PC-3 (cell line): Measurements from ENCODE around the gene AMIGO3. TPM values are rescaled to one million over a fixed set of nuclear protein-coding genes. Genes with fewer than 3 reads are reported as not detected.
A peak's percentile ranks its signal among the peaks of the same experiment; 100 is the strongest.
"Not testable (repeated sequence)": the region's sequence is repeated elsewhere in the genome, so short reads cannot be mapped to it uniquely, and the experiment has no call there.

Experiments used
- ATAC-seq: fragments of 200-7000 bp; cut with Tn5 transposase; 2 replicates; pipeline ENCODE4 v1.9.1; 2020; ENCODE audit warnings: mild to moderate bottlenecking, moderate library complexity
- BruUV-seq: library from RNA; stranded (reverse); fragments of 400-500 nt; replicated peaks from 2 replicates; lab custom pipeline; 2021; lab: Mats Ljungman, UMichigan
- CTCF ChIA-PET: fragments of 300-600 bp; sonication (Branson Sonifier 250); formaldehyde crosslinking; loops from one replicate; lab custom pipeline; 2022; ENCODE audit warnings: antibody characterized with exemption; lab: Charles Lee
- POLR2A ChIA-PET: fragments of 300-600 bp; sonication (Branson Sonifier 250); formaldehyde crosslinking; loops from one replicate; lab custom pipeline; 2022; ENCODE audit warnings: antibody characterized with exemption; ENCODE audit not compliant: unreplicated experiment; lab: Charles Lee
- DNase-seq: peaks from one replicate; pipeline ENCODE4 v3.0.0-alpha.2; 2015
- H2AFZ ChIP-seq: fragments of 300-600 bp; sonication (generic); 2 replicates; pipeline ENCODE4 v1.6.0; 2016; ENCODE audit warnings: antibody characterized with exemption, low read length
- H3F3A ChIP-seq: fragments of 300-600 bp; sonication (generic); one replicate; pipeline ENCODE4 v1.6.0; 2017; ENCODE audit warnings: antibody characterized with exemption, low read length, control low read depth, mild to moderate bottlenecking; ENCODE audit not compliant: unreplicated experiment
- H3K27ac ChIP-seq: fragments of 300-600 bp; sonication (generic); 2 replicates; pipeline ENCODE4 v1.5.1; 2016; ENCODE audit warnings: mild to moderate bottlenecking, low read length
- H3K27me3 ChIP-seq: fragments of 300-600 bp; sonication (generic); 2 replicates; pipeline ENCODE4 v1.6.1; 2016; ENCODE audit warnings: low read length, mixed read lengths
- H3K36me3 ChIP-seq: fragments of 300-600 bp; sonication (generic); 2 replicates; pipeline ENCODE4 v1.6.1; 2016; ENCODE audit warnings: low read depth, mixed run types, low read length, mixed read lengths
- H3K4me1 ChIP-seq: fragments of 300-600 bp; sonication (generic); 2 replicates; pipeline ENCODE4 v1.5.1; 2016; ENCODE audit warnings: low read length; ENCODE audit not compliant: insufficient read depth
- H3K4me2 ChIP-seq: fragments of 300-600 bp; sonication (generic); 2 replicates; pipeline ENCODE4 v1.6.0; 2016; ENCODE audit warnings: low read length
- H3K4me3 ChIP-seq: fragments of 300-600 bp; sonication (generic); 2 replicates; pipeline ENCODE4 v1.5.1; 2016; ENCODE audit warnings: mild to moderate bottlenecking, low read length, mixed read lengths
- H3K79me2 ChIP-seq: fragments of 300-600 bp; sonication (generic); 2 replicates; pipeline ENCODE4 v1.6.1; 2017; ENCODE audit warnings: low read length, mixed read lengths
- H3K9ac ChIP-seq: fragments of 300-600 bp; sonication (generic); 2 replicates; pipeline ENCODE4 v1.6.0; 2016; ENCODE audit warnings: mild to moderate bottlenecking, low read length
- H3K9me2 ChIP-seq: fragments of 300-600 bp; sonication (generic); replicated peaks from 2 replicates; pipeline ENCODE4 v1.6.1; 2016; ENCODE audit warnings: mixed run types, low read length, mixed read lengths
- H3K9me3 ChIP-seq: fragments of 300-600 bp; sonication (generic); 2 replicates; pipeline ENCODE4 v1.6.1; 2016; ENCODE audit warnings: low read length, mixed read lengths
- H4K20me1 ChIP-seq: fragments of 300-600 bp; sonication (generic); 2 replicates; pipeline ENCODE4 v1.6.1; 2016; ENCODE audit warnings: low read length, mixed read lengths
- EZH2 ChIP-seq: fragments of 300-600 bp; sonication (generic); IDR thresholded peaks from one replicate; pipeline ENCODE4 v1.6.1; 2017; ENCODE audit warnings: antibody characterized with exemption, mild to moderate bottlenecking, low read length; ENCODE audit not compliant: unreplicated experiment
- EZH2phosphoT487 ChIP-seq: fragments of 300-600 bp; sonication (generic); IDR thresholded peaks from 2 replicates; pipeline ENCODE4 v1.6.1; 2018; ENCODE audit warnings: mild to moderate bottlenecking, antibody characterized with exemption, low read length, borderline replicate concordance
- intact Hi-C: fragments of 100-400 bp; cut with micrococcal nuclease; formaldehyde crosslinking; loops from 2 replicates; pipeline ENCODE4 v1.9.0; 2023
- total RNA-seq: library from RNA; depleted of rRNA; stranded (reverse); fragments of >200 nt; gene quantifications from 2 replicates; pipeline ENCODE4 v1.2.3, GENCODE V29; 2014
- TF ChIP-seq, protein P1 (sequence below): fragments of 300-600 bp; sonication (generic); conservative IDR thresholded peaks from 2 replicates; pipeline ENCODE4 v1.5.1; 2017; ENCODE audit warnings: antibody characterized with exemption, low read depth, mild to moderate bottlenecking, low read length

AMIGO3 gene
- total RNA-seq, 1 experiment from 2014 or later = 1.8 TPM

DNA sequence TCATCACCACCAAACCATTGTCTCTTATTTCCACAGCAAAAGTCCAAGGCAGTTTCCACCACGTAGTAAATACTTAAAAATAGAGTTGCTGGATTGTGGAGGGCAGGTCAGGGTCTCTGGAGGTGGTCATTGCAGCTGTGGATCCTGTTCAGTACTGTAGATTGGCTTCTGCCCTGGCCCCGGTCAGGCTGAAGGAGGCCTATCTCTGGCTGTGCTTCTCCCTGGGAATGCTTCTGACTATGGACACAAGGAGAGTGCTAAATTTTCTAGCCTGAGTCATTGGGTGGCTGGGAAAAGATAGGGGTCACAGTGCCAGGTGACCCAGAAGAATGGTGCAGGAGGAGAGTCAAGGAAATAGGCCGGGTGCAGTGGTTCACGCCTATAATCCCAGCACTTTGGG, 30.6 kb upstream of the AMIGO3 start:
- Histone ChIP-seq H3K27ac (no peak overlapping the region), H3K4me3 (no peak overlapping the region), H3F3A (no peaks in the 10 kb centered on the region), H3K79me2 (peaks cover 36% of the 10 kb centered on the region), H3K4me2 (no peak overlapping the region), H3K9ac (no peak overlapping the region), H3K27me3 (no peaks in the 10 kb centered on the region), H3K9me3 (no peaks in the 10 kb centered on the region), H4K20me1 (peaks cover 7% of the 10 kb centered on the region), H3K36me3 (peaks cover 6% of the 10 kb centered on the region; the same call in 1 of the 2 replicates), H3K9me2 (no peaks in the 10 kb centered on the region), H3K4me1 (peaks cover 4% of the 10 kb centered on the region), H2AFZ (no peak overlapping the region)
- BruUV-seq = no TSS peak
- DNase-seq = no peak
- intact Hi-C loops = no loop called here
- ChIA-PET CTCF (no interaction called here), POLR2A (no interaction called here)
- TF ChIP-seq EZH2phosphoT487 (no peak), EZH2 (no peak)
- TF ChIP-seq, protein P1, sequence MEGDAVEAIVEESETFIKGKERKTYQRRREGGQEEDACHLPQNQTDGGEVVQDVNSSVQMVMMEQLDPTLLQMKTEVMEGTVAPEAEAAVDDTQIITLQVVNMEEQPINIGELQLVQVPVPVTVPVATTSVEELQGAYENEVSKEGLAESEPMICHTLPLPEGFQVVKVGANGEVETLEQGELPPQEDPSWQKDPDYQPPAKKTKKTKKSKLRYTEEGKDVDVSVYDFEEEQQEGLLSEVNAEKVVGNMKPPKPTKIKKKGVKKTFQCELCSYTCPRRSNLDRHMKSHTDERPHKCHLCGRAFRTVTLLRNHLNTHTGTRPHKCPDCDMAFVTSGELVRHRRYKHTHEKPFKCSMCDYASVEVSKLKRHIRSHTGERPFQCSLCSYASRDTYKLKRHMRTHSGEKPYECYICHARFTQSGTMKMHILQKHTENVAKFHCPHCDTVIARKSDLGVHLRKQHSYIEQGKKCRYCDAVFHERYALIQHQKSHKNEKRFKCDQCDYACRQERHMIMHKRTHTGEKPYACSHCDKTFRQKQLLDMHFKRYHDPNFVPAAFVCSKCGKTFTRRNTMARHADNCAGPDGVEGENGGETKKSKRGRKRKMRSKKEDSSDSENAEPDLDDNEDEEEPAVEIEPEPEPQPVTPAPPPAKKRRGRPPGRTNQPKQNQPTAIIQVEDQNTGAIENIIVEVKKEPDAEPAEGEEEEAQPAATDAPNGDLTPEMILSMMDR = no peak
- ATAC-seq = no peak

DNA sequence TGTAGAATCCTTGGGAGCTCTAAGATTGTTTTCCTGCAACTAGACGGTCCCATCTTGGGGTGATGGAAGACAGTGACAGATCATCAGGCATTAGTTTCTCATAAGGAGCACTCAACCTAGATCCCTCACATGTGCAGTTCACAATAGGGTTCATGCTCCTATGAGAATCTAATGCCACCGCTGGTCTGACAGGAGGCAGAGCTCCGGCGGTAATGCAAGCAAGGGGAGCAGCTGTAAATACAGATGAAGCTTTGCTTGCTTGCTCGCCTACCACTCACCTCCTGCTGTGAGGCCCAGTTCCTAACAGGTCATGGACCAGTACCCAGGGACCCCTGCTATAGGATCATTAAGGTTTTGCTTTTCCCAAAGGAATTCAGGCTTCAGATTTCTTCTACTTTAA, 29.4 kb upstream of the AMIGO3 start:
- H3K4me3 ChIP-seq, H2AFZ ChIP-seq, H3K27ac ChIP-seq, H3K9ac ChIP-seq, BruUV-seq, CTCF ChIA-PET, H3K27me3 ChIP-seq, H3K4me2 ChIP-seq, H3K9me2 ChIP-seq, POLR2A ChIA-PET, DNase-seq, H3K4me1 ChIP-seq, ATAC-seq, H3K9me3 ChIP-seq, H3F3A ChIP-seq, H3K36me3 ChIP-seq, intact Hi-C loops: not testable (repeated sequence)
- H4K20me1 ChIP-seq = peaks cover 15% of the 10 kb centered on the region
- peaks cover 32% of the 10 kb centered on the region for H3K79me2 ChIP-seq

DNA sequence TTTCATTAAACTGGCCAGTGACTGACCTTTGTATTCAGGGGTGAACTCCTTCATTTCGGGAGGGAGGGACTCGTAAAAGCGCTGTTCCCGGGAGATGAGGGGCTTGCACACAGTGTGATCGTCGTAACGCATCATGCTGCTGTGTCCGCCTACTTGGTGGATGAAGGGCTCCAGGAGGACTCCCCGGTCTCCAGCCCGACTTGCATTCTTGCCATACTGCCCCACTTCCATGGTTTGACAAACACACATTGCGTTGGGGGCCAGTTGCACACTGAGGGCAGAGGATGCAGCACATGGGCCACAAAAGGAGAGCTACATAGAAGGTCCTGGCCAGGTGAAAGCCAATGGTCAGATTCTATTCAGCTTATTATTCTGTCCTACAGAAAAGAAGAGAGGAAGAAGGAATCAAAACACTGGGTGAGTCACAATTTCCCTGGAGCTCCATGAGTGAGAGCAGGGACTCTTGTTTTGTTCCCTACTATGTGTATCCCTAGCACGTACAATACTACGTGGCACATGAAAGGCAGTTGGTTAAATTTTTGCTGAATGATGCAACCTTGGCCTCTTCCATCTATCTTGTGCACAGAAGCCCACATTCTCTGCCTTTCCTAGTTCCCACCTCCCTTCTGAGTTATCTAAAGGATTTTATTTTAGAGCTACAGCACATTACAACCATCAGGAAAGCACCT, 28.5 kb upstream of the AMIGO3 start:
- Histone ChIP-seq H3K27ac (no peak overlapping the region), H3K9me3 (no peaks in the 10 kb centered on the region), H3K4me1 (peaks cover 4% of the 10 kb centered on the region), H3K79me2 (peaks cover 23% of the 10 kb centered on the region), H3F3A (no peaks in the 10 kb centered on the region), H3K4me2 (no peak overlapping the region), H3K36me3 (peaks cover 6% of the 10 kb centered on the region; the same call in 1 of the 2 replicates), H2AFZ (no peak overlapping the region), H3K9me2 (no peaks in the 10 kb centered on the region), H3K27me3 (no peaks in the 10 kb centered on the region), H4K20me1 (peaks cover 15% of the 10 kb centered on the region), H3K9ac (no peak overlapping the region), H3K4me3 (no peak overlapping the region)
- intact Hi-C loops = no loop called here
- peak; percentile 17 for DNase-seq
- TF ChIP-seq, protein P1 = no peak
- TF ChIP-seq EZH2 (no peak), EZH2phosphoT487 (no peak)
- POLR2A ChIA-PET = no interaction called here
- 0 out of 2 replicates have a peak, but pooled peaks have one; percentile 15 for ATAC-seq
- CTCF ChIA-PET = no interaction called here
- no TSS peak for BruUV-seq
